Measurements from ENCODE around the gene ACSL6.
"Not testable (repeated sequence)": the region's sequence is repeated elsewhere in the genome, so short reads cannot be mapped to it uniquely, and the experiment has no call there.

ACSL6 gene

DNA sequence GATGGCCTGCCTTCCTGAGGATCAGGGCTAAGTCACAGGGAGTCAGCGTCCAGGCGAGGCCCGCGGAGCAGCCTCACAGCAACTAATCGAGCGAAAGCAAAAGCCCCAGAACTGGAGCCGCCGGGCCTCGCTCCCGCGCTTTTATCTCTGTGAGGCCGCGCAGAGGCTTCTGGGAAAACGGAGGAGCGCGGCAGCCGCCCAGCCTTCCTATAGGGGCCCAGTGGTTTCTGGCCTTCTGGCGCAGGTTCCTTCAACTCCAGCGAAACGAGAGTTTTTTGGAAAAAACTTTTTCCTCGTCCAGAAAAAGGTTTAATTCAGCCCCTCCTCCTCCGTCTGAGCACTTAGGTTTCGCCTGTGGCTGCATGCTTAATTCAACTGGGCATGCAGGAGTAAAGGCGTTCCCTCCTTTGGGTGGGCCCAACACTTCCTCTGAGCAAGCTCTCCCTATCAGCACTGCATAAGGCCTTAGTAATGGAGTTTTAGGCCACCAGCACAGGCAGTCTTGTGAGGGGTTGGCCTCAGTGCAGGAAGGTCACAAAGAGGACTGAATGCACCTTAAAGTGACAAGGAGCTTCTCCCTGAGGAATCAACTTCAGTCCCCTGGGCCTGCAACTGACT lies 65.8 kb downstream of the ACSL6 start, which contains the start of gene MEIKIN:
Gene MEIKIN (minus strand): TSS at position 113 of the 618 bp plus-strand sequence. CDS start 158 bp downstream, outside the sequence.
- no peaks in the 10 kb centered on the region for H3K9me3 Mint-ChIP-seq
- ATAC-seq = no peak
- H3K27me3 Mint-ChIP-seq = no peaks in the 10 kb centered on the region
- no peak for DNase-seq
- peaks cover 2% of the 10 kb centered on the region for H3K36me3 Mint-ChIP-seq (ENCODE audit: low read depth)
- H3K4me3 Mint-ChIP-seq = no peak within 1 kb of the TSS
- no peak within 1 kb of the TSS for H3K27ac Mint-ChIP-seq
- no peaks in the 10 kb centered on the region for H3K4me1 Mint-ChIP-seq

DNA sequence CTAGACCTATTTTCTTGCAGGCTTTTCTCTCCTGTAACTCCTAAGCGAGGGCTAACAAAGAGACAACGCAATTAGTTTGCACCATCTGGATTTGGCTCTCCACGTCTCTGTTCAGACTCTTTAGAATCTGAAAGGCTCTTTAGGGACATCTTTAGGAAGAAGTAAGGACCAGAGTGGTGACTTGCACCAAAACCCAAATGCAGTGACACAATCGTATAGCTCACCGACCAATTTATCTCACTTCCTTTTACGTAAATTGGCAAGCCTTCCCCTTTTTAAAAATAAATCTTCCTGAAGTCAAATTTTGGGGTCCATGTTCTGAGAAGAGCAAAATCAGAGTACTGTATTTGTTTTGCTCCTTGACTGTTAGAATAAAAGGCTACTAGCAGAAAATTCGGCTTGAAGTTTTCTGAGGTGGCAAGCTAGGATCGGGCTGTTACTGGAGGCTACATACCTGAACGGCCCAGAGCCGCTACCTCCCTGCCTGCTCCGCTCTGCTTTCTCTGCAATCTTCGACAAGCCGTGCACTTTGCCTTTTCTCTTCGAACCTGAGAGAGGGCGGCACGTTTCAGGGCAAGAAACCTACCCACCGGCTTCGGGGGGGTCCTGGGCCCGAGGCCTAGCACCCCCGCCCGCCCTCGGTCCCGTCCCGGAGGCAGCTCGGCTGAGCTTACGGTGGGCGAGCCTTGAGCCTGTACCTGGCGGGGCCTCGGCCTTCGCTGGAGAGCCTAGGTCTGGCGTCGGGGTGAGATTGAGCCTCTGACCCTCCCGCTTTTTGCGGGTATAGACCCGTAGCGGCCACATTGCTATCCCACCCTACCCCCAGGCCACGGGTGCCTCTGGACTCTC lies 66.5 kb downstream of the ACSL6 start:
- Mint-ChIP-seq H3K27ac (no peak overlapping the region), H3K9me3 (no peaks in the 10 kb centered on the region), H3K27me3 (no peaks in the 10 kb centered on the region), H3K4me3 (no peak overlapping the region), H3K4me1 (no peaks in the 10 kb centered on the region), H3K36me3 (ENCODE audit: low read depth) (peaks cover under 1% of the 10 kb centered on the region)
- no peak for DNase-seq
- ATAC-seq = no peak

DNA sequence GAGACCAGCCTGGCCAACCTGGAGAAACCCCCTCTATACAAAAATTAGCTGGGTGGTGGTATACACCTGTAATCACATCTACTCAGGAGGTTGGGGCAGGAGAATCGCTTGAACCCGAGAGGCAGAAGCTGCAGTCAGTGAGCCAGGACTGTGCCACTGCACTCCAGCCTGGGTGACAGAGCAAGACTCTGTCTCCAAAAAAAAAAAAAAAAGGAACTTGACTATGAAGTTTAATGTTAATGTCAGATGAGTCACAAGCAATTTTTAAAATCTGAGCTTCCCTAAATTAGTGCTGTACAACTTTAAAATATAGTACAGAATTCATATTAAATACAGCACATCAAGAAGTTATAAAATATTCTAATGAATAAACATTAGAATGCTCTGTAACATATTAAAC lies 67.5 kb downstream of the ACSL6 start:
- Mint-ChIP-seq H3K4me1 (no peaks in the 10 kb centered on the region), H3K27me3 (no peaks in the 10 kb centered on the region), H3K4me3 (no peak overlapping the region), H3K9me3 (no peaks in the 10 kb centered on the region), H3K36me3 (ENCODE audit: low read depth) (no peaks in the 10 kb centered on the region), H3K27ac (no peak overlapping the region)
- DNase-seq (no peak), ATAC-seq (no peak)

DNA sequence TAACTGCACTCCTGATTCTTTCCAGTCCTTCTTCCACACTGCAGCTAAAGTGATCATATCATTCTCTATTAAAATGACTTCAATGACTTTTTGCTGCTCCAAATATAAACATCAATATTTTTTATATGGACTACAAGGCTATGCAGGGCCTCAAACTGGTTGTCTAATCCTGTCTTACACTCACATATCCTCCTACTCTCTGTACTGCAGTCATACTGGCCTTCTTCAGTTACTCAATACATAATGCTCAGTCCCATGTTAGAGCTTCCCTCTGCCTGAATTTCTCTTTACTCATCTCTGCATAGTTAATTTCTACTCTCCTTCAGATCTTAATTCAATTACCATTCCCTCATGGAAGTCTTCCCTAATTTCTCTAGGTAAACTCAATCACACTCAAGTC lies 69.4 kb downstream of the ACSL6 start:
- Mint-ChIP-seq H3K4me1 (no peaks in the 10 kb centered on the region), H3K9me3 (no peaks in the 10 kb centered on the region), H3K36me3 (ENCODE audit: low read depth) (no peaks in the 10 kb centered on the region), H3K27ac (no peak overlapping the region), H3K4me3 (no peak overlapping the region), H3K27me3 (no peaks in the 10 kb centered on the region)
- ATAC-seq (no peak), DNase-seq (no peak)

DNA sequence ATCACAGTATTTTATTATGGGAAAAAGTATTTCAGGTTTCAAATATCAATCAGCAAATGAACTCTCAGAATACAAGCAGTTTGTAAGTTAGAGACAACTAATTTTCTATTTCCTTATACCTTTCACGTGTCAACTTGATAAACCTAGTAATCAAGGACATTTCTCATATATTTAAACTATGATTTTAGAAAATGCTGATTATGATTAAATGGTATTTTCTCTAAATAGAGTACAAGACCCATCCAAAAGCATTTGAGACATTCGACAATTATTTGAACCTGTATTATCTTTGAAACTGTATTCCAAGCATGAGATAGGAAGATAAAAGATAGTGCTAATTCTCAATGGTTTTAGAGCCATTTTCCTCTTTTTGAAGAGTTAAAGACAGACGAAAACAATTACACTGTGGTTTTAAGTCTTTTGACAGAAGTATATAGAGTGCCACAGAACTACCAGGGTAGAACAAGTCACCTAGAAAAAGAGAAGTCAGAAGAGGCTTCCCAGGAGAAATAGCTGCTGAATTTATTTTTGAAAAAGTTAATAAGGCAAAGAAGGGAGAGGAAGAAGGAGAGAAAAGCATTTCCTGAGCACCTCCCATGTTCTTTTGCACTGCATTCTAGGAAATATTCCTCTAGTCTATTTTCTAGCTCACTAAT lies 71.6 kb downstream of the ACSL6 start:
- Mint-ChIP-seq H3K9me3 (no peaks in the 10 kb centered on the region), H3K27me3 (no peaks in the 10 kb centered on the region), H3K36me3 (ENCODE audit: low read depth) (no peaks in the 10 kb centered on the region), H3K4me3 (no peak overlapping the region), H3K4me1 (peaks cover 7% of the 10 kb centered on the region), H3K27ac (no peak overlapping the region)
- ATAC-seq = no peak
- no peak for DNase-seq

DNA sequence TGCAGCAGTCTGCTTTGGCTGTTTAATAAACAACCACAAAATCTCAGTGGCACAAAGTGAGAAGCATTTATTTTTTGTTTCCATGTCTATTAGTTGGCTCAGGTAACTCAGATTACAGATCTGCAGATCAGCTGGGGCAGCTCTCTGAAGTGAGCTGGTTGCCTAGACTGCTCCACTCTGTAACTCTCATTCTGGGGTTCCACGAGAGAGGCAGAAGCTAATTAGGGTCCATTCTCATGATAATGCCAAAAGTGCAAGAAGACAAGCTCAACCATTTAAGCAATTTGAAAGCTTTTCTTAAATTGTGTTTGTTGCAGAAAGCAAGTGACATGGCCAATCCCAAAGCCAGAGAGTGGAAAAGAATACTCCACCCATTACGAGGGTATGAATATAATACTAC lies 79.2 kb downstream of the ACSL6 start:
- H3K27me3 Mint-ChIP-seq = peaks cover 1% of the 10 kb centered on the region
- H3K36me3 Mint-ChIP-seq (ENCODE audit: low read depth) = peaks cover 6% of the 10 kb centered on the region
- no peak overlapping the region for H3K4me3 Mint-ChIP-seq
- peaks cover 36% of the 10 kb centered on the region for H3K9me3 Mint-ChIP-seq
- H3K4me1 Mint-ChIP-seq = peaks cover 7% of the 10 kb centered on the region
- ATAC-seq = no peak
- H3K27ac Mint-ChIP-seq = no peak overlapping the region
- no peak for DNase-seq

DNA sequence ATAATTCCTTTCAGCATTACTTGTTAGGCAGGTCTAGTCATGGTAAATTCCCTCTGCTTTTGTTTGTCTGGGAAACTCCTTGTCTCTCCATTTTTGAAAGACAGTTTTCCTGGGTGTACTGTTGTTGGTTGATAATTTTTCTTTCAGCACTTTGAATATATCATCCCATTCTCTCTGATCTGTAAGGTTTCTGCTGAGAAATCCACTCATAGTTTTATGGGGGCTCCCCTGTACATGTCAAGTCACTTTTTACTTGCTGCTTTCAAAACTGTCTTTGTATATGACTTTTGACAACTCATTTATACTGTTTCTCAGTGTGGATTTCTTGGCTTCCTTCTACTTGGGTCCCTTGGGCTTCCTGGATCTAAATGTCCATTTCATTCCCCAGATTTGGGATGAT lies 82.5 kb downstream of the ACSL6 start:
- H3K9me3 Mint-ChIP-seq = peaks cover 49% of the 10 kb centered on the region

DNA sequence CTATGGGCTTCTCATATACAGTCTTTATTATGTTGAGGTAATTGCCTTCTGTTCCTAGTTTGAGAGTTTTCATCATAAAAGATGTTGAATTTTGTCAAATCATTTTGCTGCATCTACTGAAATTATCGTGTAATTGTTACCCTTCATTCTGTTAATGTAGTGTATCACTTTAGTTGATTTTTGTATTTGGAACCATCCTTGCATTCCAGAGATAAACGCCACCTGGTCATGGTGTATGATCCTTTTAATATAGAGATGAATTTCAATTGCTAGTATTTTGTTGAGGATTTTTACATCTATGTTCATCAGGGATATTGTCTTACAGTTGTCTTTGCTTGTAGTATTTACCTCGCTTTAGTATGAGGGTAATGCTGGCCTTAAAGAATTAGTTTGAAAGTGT lies 85.3 kb downstream of the ACSL6 start:
- DNase-seq = no peak
- Mint-ChIP-seq H3K4me1 (no peaks in the 10 kb centered on the region), H3K9me3 (peaks cover 49% of the 10 kb centered on the region), H3K27ac (no peak overlapping the region), H3K4me3 (no peak overlapping the region), H3K27me3 (peaks cover 1% of the 10 kb centered on the region), H3K36me3 (ENCODE audit: low read depth) (peaks cover 5% of the 10 kb centered on the region)
- ATAC-seq = no peak

More for the DNA sequence above, 82.5 kb downstream of the ACSL6 start:
- DNase-seq = no peak
- Mint-ChIP-seq H3K27me3 (peaks cover 1% of the 10 kb centered on the region), H3K4me3 (no peak overlapping the region), H3K36me3 (ENCODE audit: low read depth) (peaks cover 9% of the 10 kb centered on the region), H3K4me1 (no peaks in the 10 kb centered on the region), H3K27ac (no peak overlapping the region)
- ATAC-seq = no peak

DNA sequence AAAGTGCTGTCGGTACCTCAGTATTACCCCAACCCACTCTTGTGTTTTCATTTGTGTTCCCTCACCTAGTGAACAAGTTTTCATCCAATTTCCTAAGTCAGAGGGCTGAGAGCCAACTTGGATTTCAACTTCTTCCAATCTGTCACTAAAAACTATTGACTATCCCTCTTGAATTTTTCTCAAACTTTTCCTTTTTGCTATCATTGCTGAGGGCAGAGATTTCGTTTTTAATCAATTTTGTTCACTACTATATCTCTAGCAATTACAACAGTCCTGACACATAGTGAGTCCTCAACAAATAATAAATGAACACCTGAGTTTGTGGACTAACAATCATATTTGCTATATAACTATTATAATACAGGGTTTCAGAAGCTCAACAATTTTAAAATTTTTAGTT lies 95.0 kb downstream of the ACSL6 start:
- H3K27me3 Mint-ChIP-seq = no peaks in the 10 kb centered on the region
- no peaks in the 10 kb centered on the region for H3K4me1 Mint-ChIP-seq
- no peaks in the 10 kb centered on the region for H3K9me3 Mint-ChIP-seq
- no peak overlapping the region for H3K4me3 Mint-ChIP-seq
- H3K36me3 Mint-ChIP-seq (ENCODE audit: low read depth) = no peaks in the 10 kb centered on the region
- DNase-seq = no peak
- no peak overlapping the region for H3K27ac Mint-ChIP-seq
- no peak for ATAC-seq

DNA sequence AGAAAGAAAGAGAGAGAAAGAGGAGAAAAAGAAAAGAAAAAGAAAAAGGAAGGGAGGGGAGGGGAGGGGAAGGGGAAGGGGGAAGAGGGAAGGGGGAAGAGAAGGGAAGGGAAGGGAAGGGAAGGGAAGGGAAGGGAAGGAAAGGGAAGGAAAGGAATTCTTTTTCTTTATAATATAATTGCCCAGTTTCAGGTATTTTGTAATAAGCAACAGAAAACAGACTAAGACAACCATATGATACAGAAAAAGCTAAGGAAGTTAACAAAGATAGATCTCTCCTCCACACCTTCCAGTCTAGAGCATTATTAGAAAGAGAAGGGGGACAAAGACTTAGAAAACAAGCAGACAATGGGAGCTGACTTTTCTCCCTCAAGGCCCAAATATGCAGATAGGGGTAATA lies 97.0 kb downstream of the ACSL6 start:
- H3K27ac Mint-ChIP-seq = no peak overlapping the region
- H3K4me1 Mint-ChIP-seq = no peaks in the 10 kb centered on the region
- no peaks in the 10 kb centered on the region for H3K27me3 Mint-ChIP-seq
- H3K36me3 Mint-ChIP-seq (ENCODE audit: low read depth) = no peaks in the 10 kb centered on the region
- H3K9me3 Mint-ChIP-seq = peaks cover 5% of the 10 kb centered on the region
- no peak overlapping the region for H3K4me3 Mint-ChIP-seq
- ATAC-seq = no peak
- no peak for DNase-seq

DNA sequence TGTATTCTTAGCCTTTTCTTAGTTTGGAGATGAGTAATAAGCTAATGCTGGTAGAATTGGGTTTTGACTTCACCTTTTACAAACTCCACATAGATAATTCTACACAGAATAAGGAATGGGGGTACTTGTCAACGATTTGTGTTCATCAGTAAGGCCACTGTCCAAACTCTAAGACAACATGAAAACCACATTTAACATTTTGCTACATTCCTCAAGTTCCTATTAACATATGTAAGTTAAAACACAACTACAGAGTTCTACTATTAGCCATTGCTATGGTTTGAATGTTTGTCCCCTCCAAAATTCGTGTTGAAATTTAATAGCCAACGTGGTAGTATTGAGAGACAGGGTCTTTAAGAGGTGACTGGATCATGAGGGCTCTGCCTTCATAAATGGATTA lies 97.9 kb downstream of the ACSL6 start:
- peaks cover 5% of the 10 kb centered on the region for H3K9me3 Mint-ChIP-seq
- no peak for ATAC-seq
- no peak overlapping the region for H3K27ac Mint-ChIP-seq
- no peak for DNase-seq
- no peaks in the 10 kb centered on the region for H3K36me3 Mint-ChIP-seq (ENCODE audit: low read depth)
- H3K27me3 Mint-ChIP-seq = no peaks in the 10 kb centered on the region
- no peaks in the 10 kb centered on the region for H3K4me1 Mint-ChIP-seq
- no peak overlapping the region for H3K4me3 Mint-ChIP-seq

DNA sequence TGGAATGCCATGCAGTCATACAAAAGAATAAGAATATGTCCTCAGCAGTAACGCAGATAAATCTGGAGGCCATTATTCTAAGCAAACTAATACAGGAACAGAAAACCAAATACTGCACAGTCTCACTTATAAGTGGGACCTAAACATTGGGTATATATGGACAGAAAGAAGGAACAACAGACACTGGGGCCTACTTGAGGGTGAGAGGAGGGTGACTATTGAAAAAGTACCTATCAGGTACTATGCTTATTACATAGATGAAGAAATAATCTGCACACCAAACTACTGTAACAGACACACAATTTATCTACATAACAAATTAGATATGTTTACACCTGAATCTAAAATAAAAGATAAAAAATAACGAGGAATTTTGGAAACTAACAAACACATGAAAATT lies 104.8 kb downstream of the ACSL6 start:
- no peak overlapping the region for H3K27ac Mint-ChIP-seq
- H3K27me3 Mint-ChIP-seq = no peaks in the 10 kb centered on the region
- H3K4me3 Mint-ChIP-seq = no peak overlapping the region
- no peak for DNase-seq
- ATAC-seq = no peak
- peaks cover 27% of the 10 kb centered on the region for H3K36me3 Mint-ChIP-seq (ENCODE audit: low read depth)
- peaks cover 20% of the 10 kb centered on the region for H3K4me1 Mint-ChIP-seq
- H3K9me3 Mint-ChIP-seq = peaks cover 47% of the 10 kb centered on the region

DNA sequence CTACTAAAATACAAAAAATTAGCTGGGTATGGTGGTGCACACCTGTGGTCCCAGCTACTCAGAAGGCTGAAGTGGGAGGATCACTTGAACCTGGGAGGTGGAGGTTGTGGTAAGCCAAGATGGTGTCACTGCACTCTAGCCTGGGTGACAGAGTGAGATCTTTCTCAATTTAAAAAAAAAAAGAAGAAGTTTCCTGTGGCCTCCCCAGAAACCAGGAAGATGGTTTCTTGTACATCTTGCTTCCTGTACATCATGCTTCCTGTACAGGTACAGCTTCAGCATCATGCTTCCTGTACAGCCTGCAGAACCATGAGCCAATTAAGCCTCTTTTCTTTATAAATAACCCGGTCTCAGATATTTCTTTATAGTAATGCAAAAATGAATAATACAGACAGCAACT lies 109.2 kb downstream of the ACSL6 start:
- Mint-ChIP-seq H3K9me3 (peaks cover 45% of the 10 kb centered on the region), H3K4me1 (peaks cover 20% of the 10 kb centered on the region), H3K36me3 (ENCODE audit: low read depth) (peaks cover 27% of the 10 kb centered on the region)
- ATAC-seq, DNase-seq, H3K27me3 Mint-ChIP-seq, H3K27ac Mint-ChIP-seq, H3K4me3 Mint-ChIP-seq: not testable (repeated sequence)

Data from activated naive CD8-positive, alpha-beta T cell treated with anti-CD3 and anti-CD28 coated beads, Interleukin-2, amount 50 U/mL, for 24 hours (primary cell).